Measurements from ENCODE around the gene NRG3.
"Not testable (repeated sequence)": the region's sequence is repeated elsewhere in the genome, so short reads cannot be mapped to it uniquely, and the experiment has no call there.

Gene NRG3

DNA sequence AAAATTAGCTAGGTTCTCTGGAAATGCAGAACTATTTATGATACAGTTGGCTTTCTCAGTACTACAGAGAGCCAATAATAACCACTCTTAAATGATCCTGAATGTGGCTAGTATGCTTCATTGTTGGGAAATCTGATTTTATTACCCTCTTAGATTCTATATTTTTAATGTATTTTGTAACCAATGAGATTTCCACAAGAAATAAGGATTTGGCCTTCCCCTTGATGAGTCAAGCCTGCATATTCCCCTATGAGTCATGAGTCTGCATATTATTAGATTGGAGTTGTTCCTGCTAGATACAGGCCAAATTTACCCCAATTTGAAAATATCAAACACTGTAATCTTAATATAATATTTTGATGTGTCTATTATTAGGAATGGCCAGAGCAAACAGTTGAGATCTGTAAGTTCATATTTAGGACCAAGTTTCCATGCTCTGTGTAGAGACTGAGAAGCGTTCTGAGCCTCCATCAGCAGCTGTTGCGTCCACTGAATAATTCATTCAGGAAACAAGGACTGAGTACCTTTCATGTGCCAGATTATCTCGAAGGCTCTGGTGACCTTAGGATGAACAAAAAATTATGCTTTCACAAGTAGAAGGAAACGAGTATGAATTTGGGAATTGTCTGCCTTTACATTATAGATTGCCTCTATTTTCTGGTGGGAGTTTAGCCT, 793.4 kb downstream of the NRG3 start:
- no peak for DNase-seq (ENCODE audit: extremely low read depth, low read depth)
- TF ChIP-seq, protein P1, sequence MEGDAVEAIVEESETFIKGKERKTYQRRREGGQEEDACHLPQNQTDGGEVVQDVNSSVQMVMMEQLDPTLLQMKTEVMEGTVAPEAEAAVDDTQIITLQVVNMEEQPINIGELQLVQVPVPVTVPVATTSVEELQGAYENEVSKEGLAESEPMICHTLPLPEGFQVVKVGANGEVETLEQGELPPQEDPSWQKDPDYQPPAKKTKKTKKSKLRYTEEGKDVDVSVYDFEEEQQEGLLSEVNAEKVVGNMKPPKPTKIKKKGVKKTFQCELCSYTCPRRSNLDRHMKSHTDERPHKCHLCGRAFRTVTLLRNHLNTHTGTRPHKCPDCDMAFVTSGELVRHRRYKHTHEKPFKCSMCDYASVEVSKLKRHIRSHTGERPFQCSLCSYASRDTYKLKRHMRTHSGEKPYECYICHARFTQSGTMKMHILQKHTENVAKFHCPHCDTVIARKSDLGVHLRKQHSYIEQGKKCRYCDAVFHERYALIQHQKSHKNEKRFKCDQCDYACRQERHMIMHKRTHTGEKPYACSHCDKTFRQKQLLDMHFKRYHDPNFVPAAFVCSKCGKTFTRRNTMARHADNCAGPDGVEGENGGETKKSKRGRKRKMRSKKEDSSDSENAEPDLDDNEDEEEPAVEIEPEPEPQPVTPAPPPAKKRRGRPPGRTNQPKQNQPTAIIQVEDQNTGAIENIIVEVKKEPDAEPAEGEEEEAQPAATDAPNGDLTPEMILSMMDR (IDR thresholded peaks at IDR 0.05; ENCODE audit: low read depth, low read length, missing control alignments), result no peak
- H3K4me3 ChIP-seq (replicated peaks; ENCODE audit: low read depth, low read length), result no peak overlapping the region

DNA sequence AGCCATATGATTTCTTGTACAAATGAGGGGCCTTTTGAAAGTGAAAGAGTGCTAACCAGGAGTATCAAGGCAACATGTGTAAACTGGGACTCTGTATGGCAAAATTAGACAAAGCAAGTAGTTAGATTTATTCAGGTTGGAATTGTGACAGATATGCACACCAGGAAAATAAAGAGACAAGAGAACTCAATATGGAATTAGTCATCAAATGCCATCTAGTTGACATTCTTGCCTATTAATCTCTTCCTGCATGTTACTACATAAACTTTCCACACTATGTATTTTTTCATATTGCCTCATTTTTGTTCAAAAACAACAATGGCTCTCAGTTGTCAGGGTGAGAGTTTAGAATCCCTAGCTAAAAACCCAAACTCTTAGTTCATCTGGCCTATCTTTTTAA, 799.0 kb downstream of the NRG3 start:
- DNase-seq (ENCODE audit: extremely low read depth, low read depth), result no peak
- TF ChIP-seq, protein P1 (IDR thresholded peaks at IDR 0.05; ENCODE audit: low read depth, low read length, missing control alignments), result no peak
- H3K4me3 ChIP-seq (replicated peaks; ENCODE audit: low read depth, low read length), result no peak overlapping the region

DNA sequence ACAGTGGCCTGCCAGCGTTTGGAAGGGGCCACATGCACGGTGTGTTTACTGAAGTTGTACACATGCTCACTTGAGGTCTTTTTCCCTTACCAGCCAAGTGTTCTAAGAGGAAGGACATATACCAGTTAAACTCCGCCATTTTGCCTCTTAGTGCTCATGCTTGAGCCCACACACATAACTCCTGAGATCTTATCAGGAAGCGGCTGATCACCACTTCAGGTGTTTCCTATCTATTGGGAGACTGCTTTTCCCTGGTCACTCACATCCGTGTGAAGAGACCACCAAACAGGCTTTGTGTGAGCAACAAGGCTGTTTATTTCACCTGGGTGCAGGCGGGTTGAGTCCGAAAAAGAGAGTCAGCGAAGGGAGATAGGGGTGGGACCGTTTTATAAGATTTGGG, 802.9 kb downstream of the NRG3 start:
- H3K4me3 ChIP-seq (replicated peaks; ENCODE audit: low read depth, low read length); DNase-seq (ENCODE audit: extremely low read depth, low read depth): not testable (repeated sequence)

DNA sequence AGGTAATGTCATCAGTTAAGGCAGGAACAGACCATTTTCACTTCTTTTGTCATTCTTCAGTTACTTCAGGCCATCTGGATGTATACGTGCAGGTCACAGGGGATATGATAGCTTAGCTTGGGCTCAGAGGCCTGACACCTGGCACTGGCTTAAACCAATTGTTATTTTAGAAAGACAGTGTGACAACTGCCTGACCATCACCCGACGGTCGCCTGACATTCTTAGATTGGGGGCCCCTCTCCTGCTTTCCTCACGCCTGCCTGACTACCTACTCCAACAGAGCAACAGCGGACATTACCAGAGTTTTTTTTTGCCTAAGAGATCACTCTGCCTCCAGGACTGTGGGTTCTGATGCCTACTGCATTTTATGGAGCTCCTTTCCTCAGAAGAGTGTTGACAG, 803.5 kb downstream of the NRG3 start:
- not testable (repeated sequence) for H3K4me3 ChIP-seq (replicated peaks; ENCODE audit: low read depth, low read length); DNase-seq (ENCODE audit: extremely low read depth, low read depth)

DNA sequence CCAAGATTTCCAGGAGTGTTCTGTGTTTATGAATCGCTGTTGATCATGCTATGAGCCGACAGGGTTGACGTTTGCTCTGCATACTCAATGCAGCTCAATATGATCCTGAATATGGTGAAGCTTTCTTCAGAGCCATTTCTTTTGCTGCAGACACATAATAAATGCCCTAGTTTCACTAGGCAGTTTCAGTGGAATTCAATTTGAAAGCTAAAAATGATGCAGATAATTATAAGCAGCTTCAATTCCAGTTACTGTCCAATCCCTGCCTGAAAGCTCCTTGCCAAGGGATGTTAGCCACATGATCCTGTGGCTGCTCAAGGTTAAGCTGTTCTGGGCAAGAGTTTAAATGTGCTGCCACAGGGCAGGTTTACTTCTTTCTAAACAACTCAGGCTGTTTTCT, 805.6 kb downstream of the NRG3 start:
- TF ChIP-seq, protein P1 (IDR thresholded peaks at IDR 0.05; ENCODE audit: low read depth, low read length, missing control alignments), result no peak
- no peak overlapping the region for H3K4me3 ChIP-seq (replicated peaks; ENCODE audit: low read depth, low read length)
- DNase-seq (ENCODE audit: extremely low read depth, low read depth), result no peak

DNA sequence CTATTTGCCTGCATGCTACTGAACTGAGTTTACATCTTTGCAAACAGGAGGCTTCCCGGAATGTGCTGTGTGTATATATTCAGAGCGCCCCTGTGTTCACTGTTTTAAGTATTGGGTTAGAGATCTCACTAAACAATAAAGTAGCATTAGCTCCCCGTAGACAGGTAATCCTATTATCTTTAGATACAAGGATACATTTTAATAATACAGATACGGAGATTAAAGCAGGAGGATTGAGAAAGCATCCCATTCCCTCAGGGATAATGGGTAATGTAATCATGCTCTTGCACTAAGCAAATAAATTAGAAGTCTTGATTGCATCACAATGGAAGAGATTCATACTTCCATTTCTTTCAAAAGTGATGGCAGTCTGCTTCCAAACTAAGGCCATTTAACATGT, 809.0 kb downstream of the NRG3 start:
- DNase-seq (ENCODE audit: extremely low read depth, low read depth), result no peak
- no peak overlapping the region for H3K4me3 ChIP-seq (replicated peaks; ENCODE audit: low read depth, low read length)
- TF ChIP-seq, protein P1 (IDR thresholded peaks at IDR 0.05; ENCODE audit: low read depth, low read length, missing control alignments), result no peak

DNA sequence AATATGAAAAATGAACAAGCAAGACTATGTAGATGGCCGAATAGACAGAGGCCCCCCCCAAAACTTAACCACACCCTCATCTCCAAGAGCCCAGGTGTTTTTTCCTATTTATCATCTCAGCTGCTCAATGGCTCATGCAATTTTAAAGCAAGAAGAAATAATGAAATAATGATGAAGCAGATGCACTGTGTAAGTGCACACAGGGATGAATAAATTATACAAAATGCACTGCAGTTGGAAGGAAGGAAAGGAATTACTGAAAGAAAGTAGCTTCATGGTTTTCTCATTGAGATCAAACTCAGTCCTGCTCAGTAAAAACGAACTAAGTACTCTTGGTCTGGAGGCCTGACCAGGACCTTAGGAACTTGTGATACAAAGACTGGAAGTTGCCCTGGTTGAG, 810.1 kb downstream of the NRG3 start:
- no peak for DNase-seq (ENCODE audit: extremely low read depth, low read depth)
- TF ChIP-seq, protein P1 (IDR thresholded peaks at IDR 0.05; ENCODE audit: low read depth, low read length, missing control alignments), result no peak
- no peak overlapping the region for H3K4me3 ChIP-seq (replicated peaks; ENCODE audit: low read depth, low read length)

DNA sequence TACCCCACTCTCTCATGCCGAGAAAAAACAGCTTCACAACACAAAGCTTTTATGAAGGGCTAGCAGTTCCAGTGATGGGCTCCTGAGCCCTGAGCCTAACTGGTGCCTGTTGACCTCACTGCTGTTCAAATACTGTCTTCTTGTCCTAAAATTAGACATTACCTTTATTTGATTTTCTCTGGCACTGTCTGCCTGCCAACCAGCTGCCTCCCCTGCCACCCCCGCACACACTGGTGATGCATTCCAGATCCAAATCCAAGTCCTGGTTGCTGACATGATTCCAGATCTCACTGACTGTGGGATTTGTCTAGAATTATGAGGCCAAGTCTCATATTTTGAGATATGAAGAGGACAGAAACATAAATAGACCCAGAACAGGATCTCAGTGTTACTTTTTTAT, 816.2 kb downstream of the NRG3 start:
- TF ChIP-seq, protein P1 (IDR thresholded peaks at IDR 0.05; ENCODE audit: low read depth, low read length, missing control alignments), result no peak
- DNase-seq (ENCODE audit: extremely low read depth, low read depth), result no peak
- no peak overlapping the region for H3K4me3 ChIP-seq (replicated peaks; ENCODE audit: low read depth, low read length)
